SU-DHL-6 (cell line): ENCODE data around the gene C1QTNF1.

Experiments used
- H2AFZ ChIP-seq: fragments of 200-600 bp; sonication (generic); 2 replicates; pipeline ENCODE4 v1.6.1; 2014; ENCODE audit warnings: low read depth, mild to moderate bottlenecking, moderate library complexity, mixed read lengths, antibody characterized with exemption, low read length; ENCODE audit not compliant: severe bottlenecking
- H3F3A ChIP-seq: fragments of 200-600 bp; shearing (Covaris generic); 2 replicates; pipeline ENCODE4 v1.6.0; 2016; ENCODE audit warnings: antibody characterized with exemption, mild to moderate bottlenecking; ENCODE audit not compliant: insufficient read depth
- H3K27ac ChIP-seq: fragments of 200-600 bp; sonication (generic); 2 replicates; pipeline ENCODE4 v1.5.1; 2016; ENCODE audit warnings: low read depth, mild to moderate bottlenecking, low read length, moderate library complexity, mixed read lengths
- H3K27me3 ChIP-seq: fragments of 200-600 bp; sonication (generic), shearing (Covaris generic); 2 replicates; pipeline ENCODE4 v1.6.0; 2014; ENCODE audit warnings: mild to moderate bottlenecking, low read length
- H3K36me3 ChIP-seq: fragments of 200-600 bp; sonication (generic); 2 replicates; pipeline ENCODE4 v1.6.1; 2014; ENCODE audit warnings: mild to moderate bottlenecking, low read length, mixed read lengths
- H3K4me2 ChIP-seq: fragments of 300-600, 200-600 bp; shearing (Covaris generic), sonication (generic); 2 replicates; pipeline ENCODE4 v1.6.0; 2014; ENCODE audit warnings: low read length, low read depth, mild to moderate bottlenecking; ENCODE audit not compliant: poor library complexity, severe bottlenecking
- H3K4me3 ChIP-seq: fragments of 200-600 bp; sonication (generic); 2 replicates; pipeline ENCODE4 v1.5.1; 2014; ENCODE audit warnings: antibody characterized with exemption, low read length, mild to moderate bottlenecking, mixed read lengths; ENCODE audit not compliant: insufficient read depth, poor library complexity, severe bottlenecking
- H3K79me2 ChIP-seq: fragments of 200-600 bp; sonication (generic); 2 replicates; pipeline ENCODE4 v1.6.1; 2014; ENCODE audit warnings: mild to moderate bottlenecking, low read length, moderate library complexity; ENCODE audit not compliant: insufficient read depth
- H3K9ac ChIP-seq: fragments of 200-600 bp; sonication (generic); 2 replicates; pipeline ENCODE4 v1.7.0; 2014; ENCODE audit warnings: mild to moderate bottlenecking, low read length
- H3K9me2 ChIP-seq: fragments of 200-600 bp; sonication (generic); replicated peaks from 2 replicates; pipeline ENCODE4 v1.6.1; 2014; ENCODE audit warnings: low read length; ENCODE audit not compliant: insufficient read depth
- H3K9me3 ChIP-seq: fragments of 200-600 bp; sonication (generic); 2 replicates; pipeline ENCODE4 v1.6.1; 2014; ENCODE audit warnings: low read length, mixed read lengths; ENCODE audit not compliant: insufficient read depth
- H4K20me1 ChIP-seq: fragments of 200-600 bp; sonication (generic); 2 replicates; pipeline ENCODE4 v1.6.1; 2014; ENCODE audit warnings: low read depth, mild to moderate bottlenecking, antibody characterized with exemption, low read length, moderate library complexity, mixed read lengths
- EZH2phosphoT487 ChIP-seq: fragments of 200-600 bp; sonication (generic), shearing (Covaris generic); conservative IDR thresholded peaks from 2 replicates; pipeline ENCODE4 v1.6.1; 2018; ENCODE audit warnings: mild to moderate bottlenecking, antibody characterized with exemption, low read length, moderate library complexity, mixed read lengths
- TF ChIP-seq, protein P1 (sequence below): fragments of 200-600 bp; sonication (generic); IDR thresholded peaks from one replicate; pipeline ENCODE4 v1.5.1; 2017; ENCODE audit warnings: antibody characterized with exemption, mild to moderate bottlenecking, low read length, moderate library complexity; ENCODE audit not compliant: insufficient read depth, poor library complexity, severe bottlenecking

Gene C1QTNF1

DNA sequence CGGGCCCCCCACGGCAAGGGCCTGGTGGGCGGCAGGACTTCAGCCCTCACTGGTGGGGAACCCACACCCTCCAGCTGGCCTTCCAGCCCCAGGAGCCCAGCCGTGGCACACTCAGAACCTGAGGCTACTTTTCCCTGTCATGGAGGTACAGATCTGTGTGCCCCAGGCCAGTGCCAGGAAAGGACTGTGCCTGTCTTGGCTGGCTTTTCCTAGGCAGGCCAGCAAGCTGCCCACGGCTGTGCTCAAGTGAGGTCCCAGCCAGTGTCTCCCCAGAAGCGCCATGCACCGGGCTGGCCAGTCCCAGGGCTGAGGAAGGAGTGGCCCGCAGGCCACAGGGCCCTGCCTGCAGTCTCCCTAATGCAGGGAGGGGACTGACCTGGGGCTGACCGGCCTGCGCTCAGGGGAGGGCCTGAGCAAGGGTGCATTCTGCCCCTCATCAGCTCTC, 67.3 kb downstream of the C1QTNF1 start:
- no peak overlapping the region for H3K4me2 ChIP-seq
- no peak overlapping the region for H3K9ac ChIP-seq
- H3K4me3 ChIP-seq, result no peak overlapping the region
- H4K20me1 ChIP-seq, result no peaks in the 10 kb centered on the region
- H3F3A ChIP-seq, result no peaks in the 10 kb centered on the region
- H3K79me2 ChIP-seq, result no peaks in the 10 kb centered on the region
- H3K9me3 ChIP-seq, result no peaks in the 10 kb centered on the region
- TF ChIP-seq, protein P1, sequence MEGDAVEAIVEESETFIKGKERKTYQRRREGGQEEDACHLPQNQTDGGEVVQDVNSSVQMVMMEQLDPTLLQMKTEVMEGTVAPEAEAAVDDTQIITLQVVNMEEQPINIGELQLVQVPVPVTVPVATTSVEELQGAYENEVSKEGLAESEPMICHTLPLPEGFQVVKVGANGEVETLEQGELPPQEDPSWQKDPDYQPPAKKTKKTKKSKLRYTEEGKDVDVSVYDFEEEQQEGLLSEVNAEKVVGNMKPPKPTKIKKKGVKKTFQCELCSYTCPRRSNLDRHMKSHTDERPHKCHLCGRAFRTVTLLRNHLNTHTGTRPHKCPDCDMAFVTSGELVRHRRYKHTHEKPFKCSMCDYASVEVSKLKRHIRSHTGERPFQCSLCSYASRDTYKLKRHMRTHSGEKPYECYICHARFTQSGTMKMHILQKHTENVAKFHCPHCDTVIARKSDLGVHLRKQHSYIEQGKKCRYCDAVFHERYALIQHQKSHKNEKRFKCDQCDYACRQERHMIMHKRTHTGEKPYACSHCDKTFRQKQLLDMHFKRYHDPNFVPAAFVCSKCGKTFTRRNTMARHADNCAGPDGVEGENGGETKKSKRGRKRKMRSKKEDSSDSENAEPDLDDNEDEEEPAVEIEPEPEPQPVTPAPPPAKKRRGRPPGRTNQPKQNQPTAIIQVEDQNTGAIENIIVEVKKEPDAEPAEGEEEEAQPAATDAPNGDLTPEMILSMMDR, result no peak
- TF ChIP-seq EZH2phosphoT487, result no peak
- H3K36me3 ChIP-seq, result no peaks in the 10 kb centered on the region
- H2AFZ ChIP-seq, result no peak overlapping the region
- no peak overlapping the region for H3K27ac ChIP-seq
- no peaks in the 10 kb centered on the region for H3K27me3 ChIP-seq
- no peaks in the 10 kb centered on the region for H3K9me2 ChIP-seq

DNA sequence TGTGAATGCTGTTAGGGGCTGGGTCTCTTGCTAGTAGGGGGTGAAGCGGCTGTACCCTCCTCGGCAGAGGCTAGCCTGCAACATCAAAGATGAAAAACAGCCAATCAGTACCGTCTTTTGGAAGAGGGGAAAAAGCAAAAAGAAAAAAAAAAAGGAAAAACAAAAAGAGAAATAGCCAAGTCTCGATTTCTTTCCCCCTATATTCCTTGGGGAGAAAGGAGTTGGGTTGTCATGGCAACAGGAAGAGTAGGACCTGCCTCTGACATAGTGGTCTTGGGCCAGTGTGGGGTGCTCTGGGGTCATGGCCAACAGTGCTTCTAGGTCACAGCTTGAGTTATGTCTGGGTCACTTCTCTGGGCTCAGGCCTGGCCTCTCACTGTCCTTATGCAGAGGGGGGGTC, 68.6 kb downstream of the C1QTNF1 start:
- Histone ChIP-seq H3K9me3 (no peaks in the 10 kb centered on the region), H3K27ac (no peak overlapping the region), H3K9ac (no peak overlapping the region), H4K20me1 (no peaks in the 10 kb centered on the region), H3K4me2 (no peak overlapping the region), H3K36me3 (no peaks in the 10 kb centered on the region), H3K27me3 (no peaks in the 10 kb centered on the region), H3K9me2 (no peaks in the 10 kb centered on the region), H2AFZ (no peak overlapping the region), H3K4me3 (no peak overlapping the region), H3F3A (no peaks in the 10 kb centered on the region), H3K79me2 (no peaks in the 10 kb centered on the region)
- TF ChIP-seq EZH2phosphoT487, result no peak
- TF ChIP-seq, protein P1, result no peak

DNA sequence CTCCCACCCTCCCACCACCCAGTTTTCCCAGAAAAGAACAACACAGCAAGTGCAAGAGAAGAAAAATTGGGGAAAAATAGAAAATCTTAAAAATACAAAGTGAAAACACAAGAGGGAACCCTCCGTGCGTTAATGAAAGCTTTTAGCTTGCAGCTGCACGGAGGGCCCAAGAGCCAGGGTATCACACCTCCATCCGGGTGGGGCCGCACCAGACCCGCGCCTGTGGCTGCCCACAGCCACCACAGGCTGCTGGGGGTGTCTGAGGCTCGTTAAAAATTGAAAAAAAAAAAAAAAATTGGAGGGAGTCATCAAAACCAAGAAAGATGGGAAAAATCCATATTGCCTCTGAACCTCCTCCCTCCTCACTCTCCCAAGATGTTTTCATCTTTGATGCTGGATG, 69.3 kb downstream of the C1QTNF1 start:
- H3K27me3 ChIP-seq, result no peaks in the 10 kb centered on the region
- no peak overlapping the region for H3K4me2 ChIP-seq
- no peaks in the 10 kb centered on the region for H3K9me2 ChIP-seq
- no peaks in the 10 kb centered on the region for H4K20me1 ChIP-seq
- no peak overlapping the region for H3K4me3 ChIP-seq
- no peaks in the 10 kb centered on the region for H3K9me3 ChIP-seq
- TF ChIP-seq, protein P1, result no peak
- no peak for TF ChIP-seq EZH2phosphoT487
- no peaks in the 10 kb centered on the region for H3K79me2 ChIP-seq
- no peak overlapping the region for H3K9ac ChIP-seq
- H3K27ac ChIP-seq, result no peak overlapping the region
- H2AFZ ChIP-seq, result no peak overlapping the region
- no peaks in the 10 kb centered on the region for H3K36me3 ChIP-seq
- H3F3A ChIP-seq, result no peaks in the 10 kb centered on the region

DNA sequence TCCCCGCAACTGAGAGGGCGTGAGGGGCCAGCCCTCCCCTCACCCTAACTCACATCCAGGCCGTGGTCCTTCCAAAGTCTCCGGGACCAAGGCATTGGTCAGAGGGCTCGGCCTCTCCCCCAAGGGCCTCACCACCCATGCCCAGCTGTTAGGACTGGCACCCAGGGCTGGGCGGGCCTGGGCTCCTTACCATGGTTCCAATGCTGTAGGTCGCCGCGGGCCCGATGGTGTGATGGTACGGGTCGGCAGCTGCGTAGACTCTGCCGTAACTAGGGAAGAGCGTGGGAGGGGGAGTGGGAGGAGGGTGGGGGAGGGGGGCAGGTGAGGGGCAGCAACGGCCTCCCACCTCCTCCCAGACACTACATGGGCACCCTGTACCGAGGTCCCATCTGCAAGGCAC, 70.3 kb downstream of the C1QTNF1 start:
- no peaks in the 10 kb centered on the region for H4K20me1 ChIP-seq
- TF ChIP-seq, protein P1, result no peak
- TF ChIP-seq EZH2phosphoT487, result no peak
- H3K9ac ChIP-seq, result no peak overlapping the region
- no peak overlapping the region for H2AFZ ChIP-seq
- no peaks in the 10 kb centered on the region for H3K9me2 ChIP-seq
- H3K27ac ChIP-seq, result no peak overlapping the region
- no peak overlapping the region for H3K4me2 ChIP-seq
- no peaks in the 10 kb centered on the region for H3K36me3 ChIP-seq
- H3K79me2 ChIP-seq, result no peaks in the 10 kb centered on the region
- H3F3A ChIP-seq, result no peaks in the 10 kb centered on the region
- no peak overlapping the region for H3K4me3 ChIP-seq
- H3K27me3 ChIP-seq, result no peaks in the 10 kb centered on the region
- no peaks in the 10 kb centered on the region for H3K9me3 ChIP-seq
